Neutrophil (primary cell): ENCODE measurements around the gene XRN2.

ENCODE experiments used
- H3K27ac ChIP-seq: fragments of 200-600 bp; sonication (generic); 2 replicates; pipeline ENCODE4 v1.5.1; 2016; ENCODE audit warnings: mild to moderate bottlenecking, moderate library complexity
- H3K27me3 ChIP-seq: fragments of 200-600 bp; sonication (generic); 2 replicates; pipeline ENCODE4 v1.6.0; 2016; ENCODE audit warnings: mild to moderate bottlenecking
- H3K36me3 ChIP-seq: fragments of 200-600 bp; sonication (generic); 2 replicates; pipeline ENCODE4 v1.5.1; 2017
- H3K4me1 ChIP-seq, 2 experiments: fragments of 200-600 bp in 1 of 2; sonication (generic) in 1 of 2; 1 replicate in 1 of 2; 2 replicates in 1 of 2; pipeline versions ENCODE4 v1.5.1 to v1.6.1; 2013 to 2016; ENCODE audit warnings: low read depth in 1 of 2, low read length in 1 of 2, mild to moderate bottlenecking in 1 of 2, moderate library complexity in 1 of 2; ENCODE audit not compliant: control insufficient read depth in 1 of 2, insufficient read depth in 1 of 2
- H3K4me3 ChIP-seq, 2 experiments: fragments of 200-600 bp in 1 of 2; sonication (generic) in 1 of 2; 1 replicate in 1 of 2; 2 replicates in 1 of 2; pipeline ENCODE4 v1.5.1; 2013 to 2016; ENCODE audit warnings: low read depth in 1 of 2, low read length in 1 of 2, mild to moderate bottlenecking in 1 of 2, moderate library complexity in 1 of 2
- H3K9me3 ChIP-seq: fragments of 200-600 bp; sonication (generic); 2 replicates; pipeline ENCODE4 v1.5.1; 2016
- CTCF ChIP-seq: fragments of 200-600 bp; sonication (generic); IDR thresholded peaks from 2 replicates; pipeline ENCODE4 v1.5.1; 2016; ENCODE audit warnings: antibody characterized with exemption

XRN2 gene

GRCh38 chr20:21393166-21393565 is 90.0 kb downstream of the XRN2 start:
- no peak for TF ChIP-seq CTCF
- Histone ChIP-seq H3K27me3 (peaks cover 83% of the 10 kb centered on the region), H3K36me3 (peaks cover 26% of the 10 kb centered on the region), H3K4me1 (peaks cover 21 to 34% of the 10 kb centered on the region in 2 experiments), H3K9me3 (no peaks in the 10 kb centered on the region), H3K27ac (no peak overlapping the region), H3K4me3 (no peak overlapping the region)

- no peak for TF ChIP-seq CTCF
- H3K36me3 ChIP-seq: peaks cover 20% of the 10 kb centered on the region
- no peak overlapping the region for H3K4me3 ChIP-seq
- H3K27me3 ChIP-seq: peaks cover 91% of the 10 kb centered on the region
- peaks cover 21 to 34% of the 10 kb centered on the region in 2 experiments for H3K4me1 ChIP-seq
- no peaks in the 10 kb centered on the region for H3K9me3 ChIP-seq
- H3K27ac ChIP-seq: no peak overlapping the region
Observed at GRCh38 chr20:21393816-21394519, 90.8 kb downstream of the XRN2 start.

GRCh38 chr20:21394551-21394950 is 91.4 kb downstream of the XRN2 start:
- Histone ChIP-seq H3K27ac (no peak overlapping the region), H3K27me3 (peaks cover 97% of the 10 kb centered on the region), H3K9me3 (no peaks in the 10 kb centered on the region), H3K4me3 (no peak overlapping the region), H3K4me1 (peaks cover 21 to 34% of the 10 kb centered on the region in 2 experiments), H3K36me3 (peaks cover 15% of the 10 kb centered on the region)
- TF ChIP-seq CTCF: no peak

GRCh38 chr20:21395051-21395665 is 92.0 kb downstream of the XRN2 start:
- H3K4me1 ChIP-seq: peaks cover 21 to 34% of the 10 kb centered on the region in 2 experiments
- no peaks in the 10 kb centered on the region for H3K9me3 ChIP-seq
- peaks cover 100% of the 10 kb centered on the region for H3K27me3 ChIP-seq
- H3K4me3 ChIP-seq: peak overlapping the region in 1 of 2 experiments; percentile 8
- H3K27ac ChIP-seq: no peak overlapping the region
- TF ChIP-seq CTCF: no peak
- peaks cover 9% of the 10 kb centered on the region for H3K36me3 ChIP-seq

- H3K27me3 ChIP-seq: peaks cover 100% of the 10 kb centered on the region
- H3K27ac ChIP-seq: no peak overlapping the region
- H3K9me3 ChIP-seq: no peaks in the 10 kb centered on the region
- peaks cover 21 to 34% of the 10 kb centered on the region in 2 experiments for H3K4me1 ChIP-seq
- TF ChIP-seq CTCF: no peak
- H3K4me3 ChIP-seq: peak overlapping the region; percentile 8 to 39
- peaks cover under 1% of the 10 kb centered on the region for H3K36me3 ChIP-seq
Observed at GRCh38 chr20:21395666-21396598, 92.8 kb downstream of the XRN2 start.
